Anterior cingulate cortex (tissue), 58 donors: ENCODE results near the gene VANGL1.

Source experiments
- DNase-seq, 58 donors: peaks; one replicate each; lab custom pipeline; 2025; lab: John Stamatoyannopoulos, UW

Gene VANGL1

GRCh38 chr1:115694805-115695204 lies 53.0 kb downstream of the VANGL1 start:
- DNase-seq, result no peak

GRCh38 chr1:115697619-115698018 lies 55.8 kb downstream of the VANGL1 start:
- DNase-seq, result no peak

- DNase-seq, result no peak
These were observed 59.3 kb downstream of the VANGL1 start for GRCh38 chr1:115701090-115701489.

- DNase-seq, result no peak
These were observed 61.2 kb downstream of the VANGL1 start for GRCh38 chr1:115702959-115703358.

- DNase-seq, result no peak
These were observed 63.5 kb downstream of the VANGL1 start for GRCh38 chr1:115705085-115705951.

GRCh38 chr1:115705963-115706362 lies 64.2 kb downstream of the VANGL1 start:
- DNase-seq, result no peak

- DNase-seq, result no peak
These were observed 65.0 kb downstream of the VANGL1 start for GRCh38 chr1:115706587-115707425.

- no peak for DNase-seq
These were observed 69.3 kb downstream of the VANGL1 start for GRCh38 chr1:115710859-115711624.

GRCh38 chr1:115712911-115713609 lies 71.3 kb downstream of the VANGL1 start:
- DNase-seq, result no peak

- no peak for DNase-seq
These were observed 72.1 kb downstream of the VANGL1 start for GRCh38 chr1:115713906-115714305.

- DNase-seq, result no peak
These were observed 72.9 kb downstream of the VANGL1 start for GRCh38 chr1:115714572-115715141.

- peak in 18 of 58 donors; percentile 1 to 60 (median 9) for DNase-seq
These were observed 75.8 kb downstream of the VANGL1 start for GRCh38 chr1:115717541-115717940.

- no peak for DNase-seq
These were observed 76.4 kb downstream of the VANGL1 start for GRCh38 chr1:115718011-115718754.

- peak in 1 of 58 donors; percentile 3 for DNase-seq
These were observed 77.5 kb downstream of the VANGL1 start for GRCh38 chr1:115719285-115719684.

- no peak for DNase-seq
These were observed 80.5 kb downstream of the VANGL1 start for GRCh38 chr1:115722221-115722620.

- no peak for DNase-seq
These were observed 82.0 kb downstream of the VANGL1 start for GRCh38 chr1:115723756-115724155.

GRCh38 chr1:115725600-115725999 lies 83.8 kb downstream of the VANGL1 start:
- DNase-seq, result no peak

GRCh38 chr1:115726161-115726560 lies 84.4 kb downstream of the VANGL1 start:
- DNase-seq, result no peak

- no peak for DNase-seq
These were observed 84.8 kb downstream of the VANGL1 start for GRCh38 chr1:115726570-115726969.
